T-helper 9 cell (primary cell): ENCODE measurements around the gene PACRG.
"Not testable (repeated sequence)": the region's sequence is repeated elsewhere in the genome, so short reads cannot be mapped to it uniquely, and the experiment has no call there.

Source experiments
- DNase-seq: peaks from one replicate; pipeline ENCODE4 v3.0.0-alpha.2; 2020

PACRG gene

DNA sequence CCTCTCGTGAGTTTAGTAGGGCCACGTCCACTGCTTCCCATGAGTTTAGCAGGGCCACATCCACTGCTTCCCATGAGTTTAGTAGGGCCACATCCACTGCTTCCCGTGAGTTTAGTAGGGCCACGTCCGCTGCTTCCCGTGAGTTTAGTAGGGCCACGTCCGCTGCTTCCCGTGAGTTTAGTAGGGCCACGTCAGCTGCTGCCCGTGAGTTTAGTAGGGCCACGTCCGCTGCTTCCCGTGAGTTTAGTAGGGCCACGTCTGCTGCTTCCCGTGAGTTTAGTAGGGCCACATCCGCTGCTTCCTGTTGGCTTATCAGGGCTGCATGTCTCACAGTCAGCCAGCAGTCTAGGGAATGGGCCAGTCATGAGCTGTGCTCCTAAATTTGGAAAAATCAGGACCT is 573.1 kb downstream of the PACRG start:
- DNase-seq: no peak

DNA sequence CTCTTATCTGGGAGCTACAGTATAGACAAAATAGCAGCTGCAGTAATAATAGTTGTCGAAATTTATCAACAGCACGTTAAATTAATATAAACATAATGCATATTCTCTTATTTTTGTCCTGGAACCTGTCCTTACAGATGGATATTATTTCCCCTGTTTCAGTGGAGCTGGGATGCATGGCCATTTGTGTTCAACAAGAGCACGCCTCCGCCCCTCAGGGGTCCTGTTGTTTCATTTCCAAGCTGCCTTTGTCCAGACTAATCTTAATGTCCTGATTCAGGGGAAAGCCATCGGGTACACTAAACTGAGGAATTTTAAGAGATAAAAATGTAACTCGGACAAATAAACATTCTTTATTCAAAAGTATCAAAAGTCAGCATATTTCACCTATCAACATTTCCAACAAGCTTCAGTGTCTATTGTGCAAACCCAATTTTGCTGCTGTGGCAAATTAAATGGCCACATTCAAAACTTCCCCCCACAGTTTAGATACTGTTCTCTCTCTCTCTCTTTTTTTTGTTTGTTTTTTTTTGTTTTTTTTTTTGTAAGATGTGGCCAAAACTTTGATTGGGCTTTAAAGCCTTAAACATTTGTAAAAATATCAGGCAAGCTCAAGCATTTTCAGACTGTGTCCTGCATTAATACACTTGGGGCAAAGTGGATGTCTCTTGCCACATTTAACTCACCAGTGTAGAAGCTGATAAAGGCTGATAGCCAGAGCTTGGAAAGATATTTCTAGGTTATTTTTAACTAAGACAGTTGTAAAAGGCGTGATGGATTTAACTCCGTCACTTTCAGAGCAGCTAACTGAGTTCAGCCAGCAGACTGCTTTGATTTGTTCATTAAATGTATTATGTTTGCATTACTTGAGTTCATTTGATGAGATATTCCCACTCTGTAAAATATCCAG is 574.2 kb downstream of the PACRG start:
- no peak for DNase-seq

DNA sequence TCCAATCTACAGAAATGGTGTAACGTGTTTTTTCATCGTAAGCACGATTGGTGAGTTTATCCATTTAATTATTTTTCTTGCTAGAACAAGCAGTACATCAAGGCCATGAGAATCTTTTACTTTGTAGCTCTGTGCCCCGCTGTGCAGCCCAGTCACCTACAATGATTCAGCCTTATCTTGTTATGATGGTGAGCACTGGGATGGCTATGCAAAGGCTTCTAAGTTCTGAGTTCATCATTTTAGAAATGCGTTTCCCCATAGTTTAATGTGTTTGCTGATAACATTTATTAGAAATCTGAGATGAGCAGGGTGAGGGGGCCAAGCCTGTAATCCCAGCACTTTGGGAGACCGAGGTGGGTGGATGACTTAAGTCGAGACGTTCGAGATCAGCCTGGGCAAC is 575.0 kb downstream of the PACRG start:
- DNase-seq: no peak

- DNase-seq: no peak
These were observed 578.2 kb downstream of the PACRG start for GRCh38 chr6:163306000-163306399.

DNA sequence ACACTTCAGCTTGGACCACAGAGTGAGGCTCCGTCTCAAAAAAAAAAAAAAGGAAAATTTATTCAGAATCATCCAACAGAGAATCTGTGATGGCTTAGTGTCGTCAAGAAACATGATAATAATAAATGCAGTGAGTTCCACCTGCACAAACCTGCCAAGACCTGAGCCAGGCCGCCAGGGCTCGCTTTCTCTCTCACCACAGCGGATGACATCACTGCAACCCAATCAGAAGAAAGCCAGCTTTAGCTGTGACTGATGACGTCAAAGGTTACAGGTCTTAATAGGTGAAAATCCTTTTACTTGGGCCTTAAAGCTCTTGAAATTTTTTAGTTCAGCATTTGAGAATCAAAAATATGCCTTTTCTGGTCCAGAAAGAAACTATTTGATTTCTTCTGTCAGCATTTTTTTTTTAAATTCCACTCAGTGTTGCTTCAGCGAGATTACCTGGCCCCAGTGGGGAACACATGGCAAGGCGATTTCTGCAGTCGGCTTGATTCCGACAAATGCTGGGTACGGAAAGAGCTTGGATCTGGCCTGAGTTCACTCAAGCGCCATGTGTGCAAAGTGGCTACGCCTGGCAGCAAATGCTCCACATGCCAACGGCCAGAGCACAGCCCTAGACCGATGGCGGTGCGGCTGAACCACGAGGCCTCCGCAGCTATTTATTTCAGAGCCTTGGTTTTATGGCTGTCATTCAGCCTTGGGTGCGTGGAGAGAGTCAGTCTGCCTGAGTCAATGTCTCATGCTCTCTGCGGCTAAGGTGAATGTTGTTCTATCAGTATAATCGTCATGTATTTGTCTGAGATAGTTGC is 581.1 kb downstream of the PACRG start:
- DNase-seq: no peak

- no peak for DNase-seq
These were observed 581.8 kb downstream of the PACRG start for GRCh38 chr6:163309491-163310026.

- DNase-seq: no peak
These were observed 582.6 kb downstream of the PACRG start for GRCh38 chr6:163310096-163310972.

GRCh38 chr6:163310973-163311383 is 583.2 kb downstream of the PACRG start:
- DNase-seq: no peak

GRCh38 chr6:163311830-163312229 is 584.1 kb downstream of the PACRG start:
- DNase-seq: no peak

DNA sequence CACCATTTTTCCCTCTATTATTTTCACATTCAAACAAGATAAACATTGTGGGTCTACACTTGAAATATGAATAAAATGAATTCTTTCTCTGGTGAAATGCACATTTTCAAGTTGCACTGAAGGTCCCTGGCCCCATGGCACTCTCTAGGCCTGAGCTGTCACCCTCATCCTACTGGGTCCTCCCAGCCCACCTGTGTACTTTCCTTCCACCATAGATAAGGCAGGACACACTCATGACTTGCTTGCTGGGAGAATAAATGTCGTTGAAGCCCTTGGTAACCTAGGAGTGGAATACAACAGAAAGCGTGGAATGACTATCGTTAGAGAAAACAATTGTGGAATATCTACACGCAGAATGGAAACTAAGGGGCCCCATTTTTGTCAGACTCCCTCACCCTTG is 585.8 kb downstream of the PACRG start:
- no peak for DNase-seq

DNA sequence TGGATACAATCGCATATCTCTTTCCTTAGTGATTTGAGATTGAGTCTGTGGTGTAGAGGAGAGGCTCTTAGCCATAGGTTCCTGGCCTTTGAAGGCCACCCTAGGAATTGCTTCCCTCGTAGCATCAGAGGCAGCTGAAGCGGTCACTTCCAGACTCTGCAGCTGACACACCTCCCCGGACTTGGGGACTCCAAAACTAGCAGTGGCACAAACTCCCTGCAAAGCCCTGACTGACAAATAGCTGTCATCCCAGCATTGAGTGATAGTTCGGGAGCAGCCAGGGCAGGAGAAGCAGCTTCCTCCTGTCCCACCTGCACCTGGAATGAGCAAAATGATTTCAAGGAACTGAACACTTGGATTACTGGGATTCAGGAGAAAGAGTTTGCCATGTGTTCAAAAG is 586.2 kb downstream of the PACRG start:
- DNase-seq: no peak

DNA sequence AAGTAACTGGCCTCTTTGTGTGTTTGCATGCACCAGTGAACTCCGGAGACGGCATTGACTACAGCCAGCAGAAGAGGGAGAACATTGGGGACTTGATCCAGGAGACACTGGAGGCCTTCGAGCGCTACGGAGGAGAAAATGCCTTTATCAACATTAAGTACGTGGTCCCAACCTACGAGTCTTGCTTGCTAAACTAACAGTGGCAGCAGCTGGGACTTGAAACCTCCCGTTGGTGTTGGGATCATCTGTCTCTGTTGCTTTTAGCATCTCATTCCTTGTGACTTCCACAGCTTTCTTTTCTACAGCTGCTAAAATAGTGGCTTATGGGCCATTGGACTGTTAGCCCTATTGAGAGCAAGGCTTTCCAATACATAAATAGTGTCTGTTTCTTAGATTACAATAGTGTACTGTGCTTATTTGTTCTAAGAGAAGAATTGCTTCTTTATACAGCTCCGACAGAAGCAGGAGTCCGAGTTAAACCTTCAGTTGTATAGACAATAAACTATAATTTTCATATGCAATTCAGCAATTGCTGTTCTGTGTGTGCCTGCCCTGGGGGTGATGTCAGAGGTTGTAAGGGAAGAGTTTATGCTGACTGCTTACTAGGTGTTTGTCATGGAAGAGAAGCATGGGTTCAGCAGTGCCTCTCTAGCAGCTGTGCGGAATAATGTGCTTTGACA is 587.2 kb downstream of the PACRG start:
- DNase-seq: no peak

- not testable (repeated sequence) for DNase-seq
These were observed 589.2 kb downstream of the PACRG start for GRCh38 chr6:163316866-163317495.

DNA sequence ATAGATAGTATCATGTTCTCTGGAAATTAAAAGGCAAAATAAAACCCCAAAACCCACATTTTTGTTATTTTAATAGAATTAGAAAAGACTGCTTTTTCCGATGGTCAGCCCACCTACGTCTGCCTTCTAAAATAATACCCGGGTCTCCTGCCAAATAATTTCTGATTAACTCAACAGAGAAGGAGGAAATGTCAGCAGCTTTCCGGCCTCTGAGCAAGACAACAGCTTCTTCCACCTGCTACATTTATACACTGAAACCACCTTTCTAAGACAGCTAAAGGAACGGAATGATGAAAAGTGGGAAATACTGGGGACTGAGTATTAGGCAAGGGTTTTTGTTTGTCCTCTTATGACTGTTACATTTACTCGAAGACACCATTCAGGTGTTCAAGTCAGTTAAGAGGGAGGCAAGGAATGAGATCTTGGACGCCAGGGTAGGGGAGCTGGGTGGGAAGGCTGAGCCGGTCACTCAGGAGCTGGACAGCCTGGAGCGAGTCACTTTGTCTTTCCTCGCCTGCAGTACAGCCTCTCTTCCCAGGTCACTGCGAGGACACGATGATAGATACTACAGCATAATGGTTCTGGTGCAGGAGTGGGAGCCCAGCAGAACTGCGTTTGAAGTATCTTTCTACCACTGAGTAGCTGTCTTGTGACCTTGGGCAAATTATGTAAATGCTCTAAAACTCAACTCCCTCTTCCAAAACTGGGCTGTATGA is 590.5 kb downstream of the PACRG start:
- no peak for DNase-seq

- DNase-seq: no peak
These were observed 592.0 kb downstream of the PACRG start for GRCh38 chr6:163319609-163320366.

DNA sequence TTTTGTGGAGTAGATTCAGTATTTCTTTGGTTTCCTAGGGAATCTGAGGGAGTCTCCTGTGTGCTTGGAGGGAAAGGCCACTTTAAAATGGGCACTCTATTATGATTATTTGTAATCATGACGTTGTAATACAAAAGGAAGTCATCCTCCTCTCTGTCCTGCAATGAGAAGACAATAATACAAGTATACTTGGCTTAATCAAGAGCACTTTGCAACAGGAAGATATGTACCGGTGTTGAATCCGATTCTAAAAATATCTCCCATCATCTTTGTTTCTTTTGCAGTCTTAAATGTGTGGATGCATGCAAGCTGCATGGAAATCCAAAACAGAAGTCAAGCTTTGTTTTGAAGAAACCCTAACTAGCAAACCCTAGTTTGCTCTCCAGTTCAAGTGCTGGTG is 592.6 kb downstream of the PACRG start:
- DNase-seq: no peak

DNA sequence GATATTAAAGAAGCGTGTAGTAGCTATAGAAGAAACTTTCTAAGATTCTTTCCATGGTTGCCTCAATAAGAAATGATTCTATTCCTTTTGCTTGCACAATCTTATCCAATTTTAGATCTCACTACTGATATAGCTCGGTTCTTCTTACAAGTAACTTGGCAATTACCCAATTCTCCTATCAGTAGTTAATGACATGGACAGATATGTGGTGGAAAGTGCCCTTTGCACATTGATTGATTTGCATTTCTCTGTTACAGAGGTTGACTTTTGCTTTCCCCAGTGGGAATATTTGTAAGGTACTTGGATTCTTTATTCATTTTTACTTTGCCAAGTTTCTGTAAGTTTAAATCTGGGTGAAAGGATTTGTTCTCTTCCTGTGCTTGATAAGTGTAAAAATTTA is 593.0 kb downstream of the PACRG start:
- DNase-seq: no peak

GRCh38 chr6:163321717-163322116 is 593.9 kb downstream of the PACRG start:
- no peak for DNase-seq

DNA sequence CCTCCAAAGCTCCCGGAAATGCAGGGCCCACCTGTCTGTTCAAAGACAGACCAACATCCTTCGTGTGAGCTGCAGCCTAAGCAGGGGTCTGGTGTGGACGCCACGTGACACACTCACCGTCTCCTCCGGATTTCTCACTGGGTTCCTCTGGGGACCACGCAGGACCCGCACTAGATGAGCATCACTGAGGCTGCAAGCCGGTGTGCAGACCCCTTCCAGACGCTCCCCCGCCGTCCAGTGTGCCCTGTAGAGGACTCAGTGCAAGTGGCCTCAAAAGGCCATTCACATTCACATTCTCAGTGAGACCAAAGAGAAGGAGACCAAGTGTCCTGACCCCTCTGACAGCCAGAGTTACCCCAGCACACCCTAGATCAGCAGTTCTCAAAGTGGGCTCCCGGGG is 595.5 kb downstream of the PACRG start:
- no peak for DNase-seq

DNA sequence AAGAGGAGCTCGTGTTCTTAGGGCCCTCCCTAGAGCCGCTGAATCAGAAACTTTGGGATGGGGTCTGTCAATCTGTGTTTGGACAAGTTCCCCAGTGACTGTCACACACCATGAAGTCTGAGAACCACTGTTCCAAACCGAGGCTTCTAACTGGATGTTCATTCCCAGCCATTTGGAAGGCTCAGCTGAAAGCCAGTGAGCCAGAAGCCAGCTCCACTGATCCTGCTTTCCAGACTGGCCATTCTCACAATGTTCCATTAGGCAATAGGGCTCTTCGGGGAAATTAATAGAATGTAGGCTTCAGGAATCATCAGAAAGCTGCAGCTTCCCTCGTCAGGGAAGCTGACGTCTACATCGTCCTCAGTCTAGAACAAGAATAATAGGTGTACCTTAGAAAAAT is 595.9 kb downstream of the PACRG start:
- DNase-seq: no peak
